NB4 (cell line): ENCODE results near the gene SPATA17.

Source experiments
- POLR2A ChIP-seq: IDR thresholded peaks from 2 replicates; pipeline ENCODE4 v1.6.1; 2011; ENCODE audit warnings: mild to moderate bottlenecking; ENCODE audit not compliant: insufficient read length; ENCODE audit errors: extremely low read depth
- TF ChIP-seq, protein P1 (sequence below): IDR thresholded peaks from one replicate; pipeline ENCODE4 v1.5.1; 2012; ENCODE audit warnings: low read depth, low read length

DNA sequence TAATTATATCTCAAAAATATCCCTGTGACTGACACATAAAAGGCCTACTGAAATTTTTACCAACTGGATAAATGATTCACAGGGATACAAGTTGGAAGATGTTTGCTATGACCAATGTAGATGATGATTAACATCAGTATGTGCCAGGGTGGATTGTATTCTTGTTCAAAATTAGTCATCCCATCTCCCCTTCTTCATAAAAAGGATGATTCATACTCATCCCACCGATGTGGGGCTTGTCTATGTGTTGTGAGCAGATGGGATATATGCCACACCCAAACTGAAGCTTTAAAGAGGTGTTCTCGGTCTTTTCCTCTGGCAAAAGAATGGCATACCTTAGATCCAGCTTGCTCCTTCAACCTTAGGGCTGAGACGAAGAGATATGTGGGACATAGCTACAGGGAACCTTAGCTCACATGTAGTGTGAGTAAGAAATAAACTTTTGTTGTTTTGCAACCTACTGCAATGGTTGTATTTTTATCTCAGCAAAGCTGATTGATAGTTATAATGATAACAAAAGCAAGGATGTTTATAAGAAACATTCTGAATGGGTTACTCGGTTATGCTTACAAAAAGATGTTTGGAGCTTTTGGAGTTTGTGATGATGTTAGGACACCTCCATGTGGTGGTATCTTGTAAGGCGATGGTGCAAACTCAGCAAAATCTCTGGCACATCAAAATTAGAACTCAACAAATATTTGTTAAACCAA lies 29.4 kb downstream of the SPATA17 start:
- no peak for TF ChIP-seq POLR2A
- TF ChIP-seq, protein P1, sequence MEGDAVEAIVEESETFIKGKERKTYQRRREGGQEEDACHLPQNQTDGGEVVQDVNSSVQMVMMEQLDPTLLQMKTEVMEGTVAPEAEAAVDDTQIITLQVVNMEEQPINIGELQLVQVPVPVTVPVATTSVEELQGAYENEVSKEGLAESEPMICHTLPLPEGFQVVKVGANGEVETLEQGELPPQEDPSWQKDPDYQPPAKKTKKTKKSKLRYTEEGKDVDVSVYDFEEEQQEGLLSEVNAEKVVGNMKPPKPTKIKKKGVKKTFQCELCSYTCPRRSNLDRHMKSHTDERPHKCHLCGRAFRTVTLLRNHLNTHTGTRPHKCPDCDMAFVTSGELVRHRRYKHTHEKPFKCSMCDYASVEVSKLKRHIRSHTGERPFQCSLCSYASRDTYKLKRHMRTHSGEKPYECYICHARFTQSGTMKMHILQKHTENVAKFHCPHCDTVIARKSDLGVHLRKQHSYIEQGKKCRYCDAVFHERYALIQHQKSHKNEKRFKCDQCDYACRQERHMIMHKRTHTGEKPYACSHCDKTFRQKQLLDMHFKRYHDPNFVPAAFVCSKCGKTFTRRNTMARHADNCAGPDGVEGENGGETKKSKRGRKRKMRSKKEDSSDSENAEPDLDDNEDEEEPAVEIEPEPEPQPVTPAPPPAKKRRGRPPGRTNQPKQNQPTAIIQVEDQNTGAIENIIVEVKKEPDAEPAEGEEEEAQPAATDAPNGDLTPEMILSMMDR, result no peak
